HEK293 (cell line): ENCODE results near the gene CCDC85B.

Experiments used
- CTCF ChIA-PET: fragments of 350-600 bp; formaldehyde crosslinking; extraction: SDS; loops from one replicate; lab custom pipeline; 2021; ENCODE audit warnings: antibody characterized with exemption; lab: Yijun Ruan, JAX
- POLR2A ChIA-PET: fragments of 300-600 bp; formaldehyde crosslinking; extraction: SDS; loops from one replicate; lab custom pipeline; 2020; ENCODE audit warnings: antibody characterized with exemption, inconsistent platforms; lab: Yijun Ruan, JAX
- H3K27ac ChIP-seq: fragments of 200-500 bp; sonication (Bioruptor generic); 2 replicates; pipeline ENCODE4 v1.5.1; 2014; ENCODE audit warnings: low read depth, low read length, control low read depth, inconsistent platforms; ENCODE audit errors: extremely low read depth
- H3K36me3 ChIP-seq, 2 experiments: fragments of 200-500 bp in 1 of 2; sonication (Bioruptor generic) in 1 of 2; 1 replicate in 1 of 2; 2 replicates in 1 of 2; pipeline ENCODE4 v1.5.1; 2014 to 2017; ENCODE audit warnings: inconsistent platforms in 2 of 2, low read length in 2 of 2; ENCODE audit not compliant: control insufficient read depth in 2 of 2, insufficient read depth in 1 of 2
- H3K4me1 ChIP-seq: fragments of 200-500 bp; sonication (Bioruptor generic); 2 replicates; pipeline ENCODE4 v1.5.1; 2014; ENCODE audit warnings: mild to moderate bottlenecking, low read length, inconsistent platforms; ENCODE audit not compliant: control insufficient read depth, insufficient read depth
- H3K4me3 ChIP-seq: 2 replicates; pipeline ENCODE4 v1.5.1; 2011; ENCODE audit warnings: low read depth, mild to moderate bottlenecking, control low read depth, low read length, moderate library complexity
- H3K9me3 ChIP-seq: fragments of 200-500 bp; sonication (Bioruptor generic); 2 replicates; pipeline ENCODE4 v1.5.1; 2014; ENCODE audit warnings: low read depth, low read length, inconsistent platforms; ENCODE audit not compliant: control insufficient read depth, insufficient read depth
- HOXA7 ChIP-seq: sonication (generic); formaldehyde crosslinking; IDR thresholded peaks from 2 replicates; pipeline ENCODE4 v1.8.1; 2022; ENCODE audit warnings: missing genetic modification reagents, borderline replicate concordance
- SP2 ChIP-seq: fragments of 450-650 bp; formaldehyde crosslinking; IDR thresholded peaks from 2 replicates; pipeline ENCODE4 v1.5.1; 2016; ENCODE audit warnings: missing biosample characterization, missing genetic modification characterization
- ZBTB20 ChIP-seq: fragments of 450-650 bp; formaldehyde crosslinking; IDR thresholded peaks from 2 replicates; pipeline ENCODE4 v1.5.1; 2016; ENCODE audit warnings: missing biosample characterization, missing genetic modification characterization
- ZNF19 ChIP-seq: fragments of 450-650 bp; formaldehyde crosslinking; IDR thresholded peaks from 2 replicates; pipeline ENCODE4; 2016; ENCODE audit warnings: missing biosample characterization, missing genetic modification characterization, low read depth
- ZNF2 ChIP-seq: fragments of 450-650 bp; formaldehyde crosslinking; IDR thresholded peaks from 2 replicates; pipeline ENCODE4 v1.5.1; 2016; ENCODE audit warnings: missing biosample characterization, missing genetic modification characterization
- ZNF202 ChIP-seq: fragments of 450-650 bp; formaldehyde crosslinking; IDR thresholded peaks from 2 replicates; pipeline ENCODE4 v1.5.1; 2016; ENCODE audit warnings: missing biosample characterization, missing genetic modification characterization, borderline replicate concordance
- ZNF341 ChIP-seq: fragments of 450-650 bp; formaldehyde crosslinking; IDR thresholded peaks from 2 replicates; pipeline ENCODE4; 2016; ENCODE audit warnings: low read depth, missing biosample characterization, missing genetic modification characterization
- ZNF350 ChIP-seq: fragments of 450-650 bp; formaldehyde crosslinking; IDR thresholded peaks from 2 replicates; pipeline ENCODE4 v1.5.0; 2017; ENCODE audit warnings: missing biosample characterization, mild to moderate bottlenecking, missing genetic modification characterization
- ZNF394 ChIP-seq: fragments of 450-650 bp; formaldehyde crosslinking; IDR thresholded peaks from 2 replicates; pipeline ENCODE4 v1.5.1; 2016; ENCODE audit warnings: missing biosample characterization, missing genetic modification characterization, mild to moderate bottlenecking, moderate library complexity, borderline replicate concordance
- ZNF398 ChIP-seq: fragments of 450-650 bp; formaldehyde crosslinking; IDR thresholded peaks from 2 replicates; pipeline ENCODE4 v1.5.1; 2017; ENCODE audit warnings: missing biosample characterization, missing genetic modification characterization
- ZNF529 ChIP-seq: fragments of 450-650 bp; formaldehyde crosslinking; IDR thresholded peaks from 2 replicates; pipeline ENCODE4 v1.5.1; 2017; ENCODE audit warnings: missing genetic modification characterization, missing biosample characterization; ENCODE audit not compliant: insufficient replicate concordance
- ZNF670 ChIP-seq: fragments of 450-650 bp; formaldehyde crosslinking; IDR thresholded peaks from 2 replicates; pipeline ENCODE4 v1.5.1; 2016; ENCODE audit warnings: missing biosample characterization, missing genetic modification characterization, low read depth
- TF ChIP-seq, protein P1 (sequence below): sonication (generic); formaldehyde crosslinking; IDR thresholded peaks from 2 replicates; pipeline ENCODE4 v1.8.1; 2022; ENCODE audit warnings: mild to moderate bottlenecking, moderate library complexity, missing genetic modification reagents
- TF ChIP-seq, protein P2 (sequence below): fragments of 450-650 bp; formaldehyde crosslinking; IDR thresholded peaks from 2 replicates; pipeline ENCODE4 v1.5.1; 2016; ENCODE audit warnings: missing biosample characterization, missing genetic modification characterization
- TF ChIP-seq, protein P3 (sequence below): fragments of 450-650 bp; formaldehyde crosslinking; IDR thresholded peaks from 2 replicates; pipeline ENCODE4 v1.5.1; 2016; ENCODE audit warnings: missing biosample characterization, missing genetic modification characterization
- TF ChIP-seq, protein P4 (sequence below): fragments of 450-650 bp; formaldehyde crosslinking; IDR thresholded peaks from 2 replicates; pipeline ENCODE4 v1.5.1; 2016; ENCODE audit warnings: missing biosample characterization, missing genetic modification characterization
- TF ChIP-seq, protein P5 (sequence below): fragments of 450-650 bp; formaldehyde crosslinking; IDR thresholded peaks from 2 replicates; pipeline ENCODE4 v1.5.1; 2016; ENCODE audit warnings: missing biosample characterization, missing genetic modification characterization
- TF ChIP-seq, protein P6 (sequence below): IDR thresholded peaks from 2 replicates; pipeline ENCODE4 v1.6.1; 2011; ENCODE audit warnings: mild to moderate bottlenecking, low read depth, low read length, borderline replicate concordance

CCDC85B gene

DNA sequence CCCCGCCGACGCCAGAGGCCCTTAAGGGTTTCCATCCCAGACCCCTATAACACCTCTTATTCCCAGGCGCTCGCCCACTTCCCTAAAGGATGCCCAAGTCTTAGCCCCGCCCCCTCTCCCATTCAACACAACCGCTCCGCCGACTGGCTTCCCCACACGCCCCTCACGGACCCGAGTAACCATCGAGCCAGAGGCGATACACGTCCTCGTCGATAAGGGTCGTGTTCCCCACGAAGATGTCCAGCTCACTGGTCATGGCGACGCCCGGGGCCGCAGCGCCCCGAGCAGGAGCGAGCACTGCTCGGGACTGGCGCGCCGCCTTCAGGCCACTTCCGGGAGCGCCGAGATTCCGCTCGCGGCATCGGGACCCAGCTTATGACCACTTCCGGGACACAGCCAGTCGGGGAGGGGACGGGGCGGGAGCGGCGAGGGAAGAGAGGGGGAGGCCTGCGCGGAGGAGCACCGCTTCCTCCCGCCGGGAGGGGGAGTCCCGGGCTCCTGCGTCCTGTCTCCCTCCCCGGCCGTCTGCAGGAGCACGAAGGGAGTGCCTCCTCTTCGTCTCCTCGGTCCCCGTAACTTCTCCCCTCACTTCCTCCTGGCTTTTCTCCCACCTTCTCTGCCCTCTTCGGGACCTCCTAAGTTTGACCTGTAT lies 2.2 kb upstream of the CCDC85B start, which contains the start of gene FIBP (continued):
- TF ChIP-seq, protein P1, sequence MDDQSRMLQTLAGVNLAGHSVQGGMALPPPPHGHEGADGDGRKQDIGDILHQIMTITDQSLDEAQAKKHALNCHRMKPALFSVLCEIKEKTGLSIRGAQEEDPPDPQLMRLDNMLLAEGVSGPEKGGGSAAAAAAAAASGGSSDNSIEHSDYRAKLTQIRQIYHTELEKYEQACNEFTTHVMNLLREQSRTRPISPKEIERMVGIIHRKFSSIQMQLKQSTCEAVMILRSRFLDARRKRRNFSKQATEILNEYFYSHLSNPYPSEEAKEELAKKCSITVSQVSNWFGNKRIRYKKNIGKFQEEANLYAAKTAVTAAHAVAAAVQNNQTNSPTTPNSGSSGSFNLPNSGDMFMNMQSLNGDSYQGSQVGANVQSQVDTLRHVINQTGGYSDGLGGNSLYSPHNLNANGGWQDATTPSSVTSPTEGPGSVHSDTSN (CRISPR knock-in tag), result 0 out of 2 replicates have a peak, but pooled peaks have one; percentile 52
- TF ChIP-seq, protein P2, sequence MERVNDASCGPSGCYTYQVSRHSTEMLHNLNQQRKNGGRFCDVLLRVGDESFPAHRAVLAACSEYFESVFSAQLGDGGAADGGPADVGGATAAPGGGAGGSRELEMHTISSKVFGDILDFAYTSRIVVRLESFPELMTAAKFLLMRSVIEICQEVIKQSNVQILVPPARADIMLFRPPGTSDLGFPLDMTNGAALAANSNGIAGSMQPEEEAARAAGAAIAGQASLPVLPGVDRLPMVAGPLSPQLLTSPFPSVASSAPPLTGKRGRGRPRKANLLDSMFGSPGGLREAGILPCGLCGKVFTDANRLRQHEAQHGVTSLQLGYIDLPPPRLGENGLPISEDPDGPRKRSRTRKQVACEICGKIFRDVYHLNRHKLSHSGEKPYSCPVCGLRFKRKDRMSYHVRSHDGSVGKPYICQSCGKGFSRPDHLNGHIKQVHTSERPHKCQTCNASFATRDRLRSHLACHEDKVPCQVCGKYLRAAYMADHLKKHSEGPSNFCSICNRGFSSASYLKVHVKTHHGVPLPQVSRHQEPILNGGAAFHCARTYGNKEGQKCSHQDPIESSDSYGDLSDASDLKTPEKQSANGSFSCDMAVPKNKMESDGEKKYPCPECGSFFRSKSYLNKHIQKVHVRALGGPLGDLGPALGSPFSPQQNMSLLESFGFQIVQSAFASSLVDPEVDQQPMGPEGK (tag by site-specific recombination), result peak; percentile 88
- TF ChIP-seq, protein P3, sequence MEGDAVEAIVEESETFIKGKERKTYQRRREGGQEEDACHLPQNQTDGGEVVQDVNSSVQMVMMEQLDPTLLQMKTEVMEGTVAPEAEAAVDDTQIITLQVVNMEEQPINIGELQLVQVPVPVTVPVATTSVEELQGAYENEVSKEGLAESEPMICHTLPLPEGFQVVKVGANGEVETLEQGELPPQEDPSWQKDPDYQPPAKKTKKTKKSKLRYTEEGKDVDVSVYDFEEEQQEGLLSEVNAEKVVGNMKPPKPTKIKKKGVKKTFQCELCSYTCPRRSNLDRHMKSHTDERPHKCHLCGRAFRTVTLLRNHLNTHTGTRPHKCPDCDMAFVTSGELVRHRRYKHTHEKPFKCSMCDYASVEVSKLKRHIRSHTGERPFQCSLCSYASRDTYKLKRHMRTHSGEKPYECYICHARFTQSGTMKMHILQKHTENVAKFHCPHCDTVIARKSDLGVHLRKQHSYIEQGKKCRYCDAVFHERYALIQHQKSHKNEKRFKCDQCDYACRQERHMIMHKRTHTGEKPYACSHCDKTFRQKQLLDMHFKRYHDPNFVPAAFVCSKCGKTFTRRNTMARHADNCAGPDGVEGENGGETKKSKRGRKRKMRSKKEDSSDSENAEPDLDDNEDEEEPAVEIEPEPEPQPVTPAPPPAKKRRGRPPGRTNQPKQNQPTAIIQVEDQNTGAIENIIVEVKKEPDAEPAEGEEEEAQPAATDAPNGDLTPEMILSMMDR (tag by site-specific recombination), result peak; percentile 96
- TF ChIP-seq ZNF350 (tag by site-specific recombination), result no peak
- TF ChIP-seq, protein P4, sequence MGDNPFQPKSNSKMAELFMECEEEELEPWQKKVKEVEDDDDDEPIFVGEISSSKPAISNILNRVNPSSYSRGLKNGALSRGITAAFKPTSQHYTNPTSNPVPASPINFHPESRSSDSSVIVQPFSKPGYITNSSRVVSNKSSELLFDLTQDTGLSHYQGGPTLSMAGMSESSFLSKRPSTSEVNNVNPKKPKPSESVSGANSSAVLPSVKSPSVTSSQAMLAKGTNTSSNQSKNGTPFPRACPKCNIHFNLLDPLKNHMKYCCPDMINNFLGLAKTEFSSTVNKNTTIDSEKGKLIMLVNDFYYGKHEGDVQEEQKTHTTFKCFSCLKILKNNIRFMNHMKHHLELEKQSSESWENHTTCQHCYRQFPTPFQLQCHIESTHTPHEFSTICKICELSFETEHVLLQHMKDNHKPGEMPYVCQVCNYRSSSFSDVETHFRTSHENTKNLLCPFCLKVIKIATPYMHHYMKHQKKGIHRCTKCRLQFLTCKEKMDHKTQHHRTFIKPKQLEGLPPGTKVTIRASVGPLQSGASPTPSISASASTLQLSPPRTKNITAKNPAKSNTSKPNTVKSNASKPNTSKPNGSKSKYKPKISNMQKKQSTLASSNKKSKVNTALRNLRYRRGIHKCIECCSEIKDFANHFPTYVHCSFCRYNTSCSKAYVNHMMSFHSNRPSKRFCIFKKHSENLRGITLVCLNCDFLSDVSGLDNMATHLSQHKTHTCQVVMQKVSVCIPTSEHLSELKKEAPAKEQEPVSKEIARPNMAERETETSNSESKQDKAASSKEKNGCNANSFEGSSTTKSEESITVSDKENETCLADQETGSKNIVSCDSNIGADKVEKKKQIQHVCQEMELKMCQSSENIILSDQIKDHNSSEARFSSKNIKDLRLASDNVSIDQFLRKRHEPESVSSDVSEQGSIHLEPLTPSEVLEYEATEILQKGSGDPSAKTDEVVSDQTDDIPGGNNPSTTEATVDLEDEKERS (tag by site-specific recombination), result no peak
- peak; percentile 100 for TF ChIP-seq ZNF398 (tag by site-specific recombination)
- TF ChIP-seq ZNF202 (tag by site-specific recombination), result no peak
- peak; percentile 89 for TF ChIP-seq ZNF2 (tag by site-specific recombination)
- TF ChIP-seq, all 188 proteins: peak for 49

- Histone ChIP-seq H3K36me3 (peaks cover 0 to 9% of the 10 kb centered on the region in 2 experiments; a peak in 2 of 3 replicates), H3K4me1 (no peaks in the 10 kb centered on the region), H3K27ac (peak overlapping the region; percentile 67; the same call in 1 of the 2 replicates), H3K4me3 (peak overlapping the region; percentile 55), H3K9me3 (no peaks in the 10 kb centered on the region)
- POLR2A ChIA-PET, result interaction anchor here (0.5 to 6.1 kb wide), 19 partner anchors 9 to 398 kb away, joined by 3 to 121 read pairs (median 5); partner anchors contain the start of genes C11orf68, CFL1, DRAP1 and FOSL1
- CTCF ChIA-PET, result interaction anchor here (0.6 to 9.5 kb wide), 10 partner anchors 10 to 493 kb away, joined by 3 to 189 read pairs (median 12); partner anchors contain the start of genes CFL1, FOSL1, MUS81 and SART1
- no peak for TF ChIP-seq ZNF670
- TF ChIP-seq, protein P5, sequence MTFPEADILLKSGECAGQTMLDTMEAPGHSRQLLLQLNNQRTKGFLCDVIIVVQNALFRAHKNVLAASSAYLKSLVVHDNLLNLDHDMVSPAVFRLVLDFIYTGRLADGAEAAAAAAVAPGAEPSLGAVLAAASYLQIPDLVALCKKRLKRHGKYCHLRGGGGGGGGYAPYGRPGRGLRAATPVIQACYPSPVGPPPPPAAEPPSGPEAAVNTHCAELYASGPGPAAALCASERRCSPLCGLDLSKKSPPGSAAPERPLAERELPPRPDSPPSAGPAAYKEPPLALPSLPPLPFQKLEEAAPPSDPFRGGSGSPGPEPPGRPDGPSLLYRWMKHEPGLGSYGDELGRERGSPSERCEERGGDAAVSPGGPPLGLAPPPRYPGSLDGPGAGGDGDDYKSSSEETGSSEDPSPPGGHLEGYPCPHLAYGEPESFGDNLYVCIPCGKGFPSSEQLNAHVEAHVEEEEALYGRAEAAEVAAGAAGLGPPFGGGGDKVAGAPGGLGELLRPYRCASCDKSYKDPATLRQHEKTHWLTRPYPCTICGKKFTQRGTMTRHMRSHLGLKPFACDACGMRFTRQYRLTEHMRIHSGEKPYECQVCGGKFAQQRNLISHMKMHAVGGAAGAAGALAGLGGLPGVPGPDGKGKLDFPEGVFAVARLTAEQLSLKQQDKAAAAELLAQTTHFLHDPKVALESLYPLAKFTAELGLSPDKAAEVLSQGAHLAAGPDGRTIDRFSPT, result no peak
- TF ChIP-seq HOXA7 (CRISPR knock-in tag), result no peak
- TF ChIP-seq, protein P6, sequence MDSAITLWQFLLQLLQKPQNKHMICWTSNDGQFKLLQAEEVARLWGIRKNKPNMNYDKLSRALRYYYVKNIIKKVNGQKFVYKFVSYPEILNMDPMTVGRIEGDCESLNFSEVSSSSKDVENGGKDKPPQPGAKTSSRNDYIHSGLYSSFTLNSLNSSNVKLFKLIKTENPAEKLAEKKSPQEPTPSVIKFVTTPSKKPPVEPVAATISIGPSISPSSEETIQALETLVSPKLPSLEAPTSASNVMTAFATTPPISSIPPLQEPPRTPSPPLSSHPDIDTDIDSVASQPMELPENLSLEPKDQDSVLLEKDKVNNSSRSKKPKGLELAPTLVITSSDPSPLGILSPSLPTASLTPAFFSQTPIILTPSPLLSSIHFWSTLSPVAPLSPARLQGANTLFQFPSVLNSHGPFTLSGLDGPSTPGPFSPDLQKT, result no peak
- peak; percentile 47 for TF ChIP-seq SP2
- no peak for TF ChIP-seq ZNF394 (tag by site-specific recombination)
- no peak for TF ChIP-seq ZNF19 (tag by site-specific recombination)
- TF ChIP-seq ZBTB20 (tag by site-specific recombination), result peak; percentile 59; the same call in 1 of the 2 replicates
- TF ChIP-seq ZNF341 (tag by site-specific recombination), result peak; percentile 85
- no peak for TF ChIP-seq ZNF2 (tag by site-specific recombination)
- no peak for TF ChIP-seq ZNF529 (tag by site-specific recombination)
Measured at GRCh38 chr11:65891219-65892136, 1.0 kb downstream of the CCDC85B start.
